ENCODE results near the gene MYH9.
A peak's percentile ranks its signal among the peaks of the same experiment; 100 is the strongest.

Gene MYH9

GRCh38 chr22:36286096-36286957 is 101.4 kb downstream of the MYH9 start:
- TF ChIP-seq EZH2phosphoT487 (IDR thresholded peaks at IDR 0.05; ENCODE audit: borderline replicate concordance, low read length) (no peak), CTCF (IDR thresholded peaks at IDR 0.05; ENCODE audit: low read depth, low read length, poor library complexity, severe bottlenecking) (peak; percentile 96)
- H3K79me2 ChIP-seq (ENCODE audit: control insufficient read depth, low read length): no peaks in the 10 kb centered on the region
- no peaks in the 10 kb centered on the region for H3K4me1 ChIP-seq (ENCODE audit: control insufficient read depth, low read length)
- no peaks in the 10 kb centered on the region for H3F3A ChIP-seq (ENCODE audit: control insufficient read depth, insufficient read depth)
- no peak overlapping the region for H3K27ac ChIP-seq (ENCODE audit: low read depth, low read length)
- no peaks in the 10 kb centered on the region for H3K9me2 ChIP-seq (replicated peaks; ENCODE audit: control insufficient read depth, low read length)
- H4K20me1 ChIP-seq (ENCODE audit: control insufficient read depth, insufficient read depth, low read depth, low read length): peaks cover 3% of the 10 kb centered on the region
- H3K4me2 ChIP-seq (ENCODE audit: low read length): no peak overlapping the region
- no peak overlapping the region for H3K4me3 ChIP-seq (ENCODE audit: low read length)
- no peaks in the 10 kb centered on the region for H3K27me3 ChIP-seq (ENCODE audit: control insufficient read depth, low read length)
- peaks cover 79% of the 10 kb centered on the region for H3K36me3 ChIP-seq (ENCODE audit: control insufficient read depth, low read length)
- H3K9me3 ChIP-seq (ENCODE audit: control insufficient read depth, insufficient read depth, low read length): no peaks in the 10 kb centered on the region

GRCh38 chr22:36285545-36285944 is 102.2 kb downstream of the MYH9 start:
- no peak for TF ChIP-seq EZH2phosphoT487 (IDR thresholded peaks at IDR 0.05; ENCODE audit: borderline replicate concordance, low read length)
- no peak for TF ChIP-seq CTCF (IDR thresholded peaks at IDR 0.05; ENCODE audit: low read depth, low read length, poor library complexity, severe bottlenecking)
- H3K9me3 ChIP-seq (ENCODE audit: control insufficient read depth, insufficient read depth, low read length): no peaks in the 10 kb centered on the region
- no peak overlapping the region for H3K4me3 ChIP-seq (ENCODE audit: low read length)
- H3F3A ChIP-seq (ENCODE audit: control insufficient read depth, insufficient read depth): no peaks in the 10 kb centered on the region; the same call in 1 of the 2 replicates
- no peaks in the 10 kb centered on the region for H3K79me2 ChIP-seq (ENCODE audit: control insufficient read depth, low read length)
- no peaks in the 10 kb centered on the region for H3K27me3 ChIP-seq (ENCODE audit: control insufficient read depth, low read length)
- peaks cover 3% of the 10 kb centered on the region for H4K20me1 ChIP-seq (ENCODE audit: control insufficient read depth, insufficient read depth, low read depth, low read length)
- peaks cover 83% of the 10 kb centered on the region for H3K36me3 ChIP-seq (ENCODE audit: control insufficient read depth, low read length)
- H3K4me2 ChIP-seq (ENCODE audit: low read length): no peak overlapping the region
- no peaks in the 10 kb centered on the region for H3K9me2 ChIP-seq (replicated peaks; ENCODE audit: control insufficient read depth, low read length)
- no peaks in the 10 kb centered on the region for H3K4me1 ChIP-seq (ENCODE audit: control insufficient read depth, low read length)
- no peak overlapping the region for H3K27ac ChIP-seq (ENCODE audit: low read depth, low read length)

GRCh38 chr22:36285017-36285416 is 102.8 kb downstream of the MYH9 start:
- TF ChIP-seq EZH2phosphoT487 (IDR thresholded peaks at IDR 0.05; ENCODE audit: borderline replicate concordance, low read length) (no peak), CTCF (IDR thresholded peaks at IDR 0.05; ENCODE audit: low read depth, low read length, poor library complexity, severe bottlenecking) (no peak)
- Histone ChIP-seq H4K20me1 (ENCODE audit: control insufficient read depth, insufficient read depth, low read depth, low read length) (peaks cover 3% of the 10 kb centered on the region), H3K4me2 (ENCODE audit: low read length) (no peak overlapping the region), H3F3A (ENCODE audit: control insufficient read depth, insufficient read depth) (no peaks in the 10 kb centered on the region; the same call in 1 of the 2 replicates), H3K9me3 (ENCODE audit: control insufficient read depth, insufficient read depth, low read length) (no peaks in the 10 kb centered on the region), H3K27me3 (ENCODE audit: control insufficient read depth, low read length) (no peaks in the 10 kb centered on the region), H3K27ac (ENCODE audit: low read depth, low read length) (no peak overlapping the region), H3K9me2 (replicated peaks; ENCODE audit: control insufficient read depth, low read length) (no peaks in the 10 kb centered on the region), H3K4me1 (ENCODE audit: control insufficient read depth, low read length) (no peaks in the 10 kb centered on the region), H3K79me2 (ENCODE audit: control insufficient read depth, low read length) (no peaks in the 10 kb centered on the region), H3K4me3 (ENCODE audit: low read length) (no peak overlapping the region), H3K36me3 (ENCODE audit: control insufficient read depth, low read length) (peaks cover 83% of the 10 kb centered on the region)

Measured in DOHH2 (cell line).